VCaP (cell line): Measurements from ENCODE around the gene PSTPIP1.

Source experiments
- H3K27ac ChIP-seq: fragments of 450-650 bp; 2 replicates; pipeline ENCODE4 v1.5.1; 2017
- CTCF ChIP-seq: fragments of 450-650 bp; conservative IDR thresholded peaks from 2 replicates; pipeline ENCODE4 v1.5.1; 2017; ENCODE audit warnings: mild to moderate bottlenecking, moderate library complexity

The PSTPIP1 gene

DNA sequence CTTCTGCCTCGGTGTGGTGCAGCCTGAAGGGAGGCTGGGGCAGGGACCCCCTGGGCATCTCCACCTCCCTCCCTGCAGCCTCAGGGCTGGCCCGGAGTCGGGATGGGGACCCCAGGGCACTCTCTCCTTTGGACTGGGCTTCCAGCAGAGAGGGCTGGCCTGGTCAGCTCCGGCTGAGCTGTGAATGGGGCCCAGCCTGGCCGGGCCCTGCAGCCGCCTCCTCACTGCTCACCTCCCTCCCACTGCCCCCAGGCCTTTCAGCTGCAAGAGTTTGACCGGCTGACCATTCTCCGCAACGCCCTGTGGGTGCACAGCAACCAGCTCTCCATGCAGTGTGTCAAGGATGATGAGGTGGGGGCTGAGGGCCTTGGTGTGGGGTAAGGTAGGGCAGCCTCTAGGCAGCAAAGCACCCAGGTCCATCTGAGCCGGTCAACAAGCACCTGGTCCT, 36.0 kb downstream of the PSTPIP1 start:
- no peak for TF ChIP-seq CTCF
- H3K27ac ChIP-seq = no peak overlapping the region

- H3K27ac ChIP-seq = no peak overlapping the region
- TF ChIP-seq CTCF = no peak; the same call in 1 of the 2 replicates
Observed at GRCh38 chr15:77031376-77032050, 36.6 kb downstream of the PSTPIP1 start.

DNA sequence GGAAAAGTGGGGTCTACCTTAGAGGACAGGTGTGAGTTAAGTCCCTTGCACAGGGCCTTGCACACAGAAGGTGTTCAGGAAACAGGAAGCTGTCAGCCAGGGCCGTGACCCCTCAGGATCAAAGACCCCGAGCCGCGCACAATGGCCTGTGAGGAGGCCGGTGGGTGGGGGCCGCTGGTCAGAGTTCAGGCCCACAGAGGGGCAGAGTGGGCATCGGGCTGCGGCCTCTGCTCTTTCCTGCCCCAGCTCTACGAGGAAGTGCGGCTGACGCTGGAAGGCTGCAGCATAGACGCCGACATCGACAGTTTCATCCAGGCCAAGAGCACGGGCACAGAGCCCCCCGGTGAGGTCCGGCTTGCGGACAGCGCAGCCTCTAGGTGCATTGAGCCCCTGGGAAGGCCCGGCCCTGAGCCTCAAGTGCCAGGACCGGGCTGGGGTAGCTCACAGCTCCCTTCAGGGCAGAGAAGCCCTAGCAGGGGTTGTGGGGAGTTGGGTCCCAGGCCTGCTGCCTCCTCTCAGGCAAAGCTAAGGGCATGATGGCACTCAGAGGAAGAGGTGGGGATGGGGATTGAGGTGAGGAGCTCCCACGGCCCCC, 37.2 kb downstream of the PSTPIP1 start:
- H3K27ac ChIP-seq = no peak overlapping the region
- no peak for TF ChIP-seq CTCF

DNA sequence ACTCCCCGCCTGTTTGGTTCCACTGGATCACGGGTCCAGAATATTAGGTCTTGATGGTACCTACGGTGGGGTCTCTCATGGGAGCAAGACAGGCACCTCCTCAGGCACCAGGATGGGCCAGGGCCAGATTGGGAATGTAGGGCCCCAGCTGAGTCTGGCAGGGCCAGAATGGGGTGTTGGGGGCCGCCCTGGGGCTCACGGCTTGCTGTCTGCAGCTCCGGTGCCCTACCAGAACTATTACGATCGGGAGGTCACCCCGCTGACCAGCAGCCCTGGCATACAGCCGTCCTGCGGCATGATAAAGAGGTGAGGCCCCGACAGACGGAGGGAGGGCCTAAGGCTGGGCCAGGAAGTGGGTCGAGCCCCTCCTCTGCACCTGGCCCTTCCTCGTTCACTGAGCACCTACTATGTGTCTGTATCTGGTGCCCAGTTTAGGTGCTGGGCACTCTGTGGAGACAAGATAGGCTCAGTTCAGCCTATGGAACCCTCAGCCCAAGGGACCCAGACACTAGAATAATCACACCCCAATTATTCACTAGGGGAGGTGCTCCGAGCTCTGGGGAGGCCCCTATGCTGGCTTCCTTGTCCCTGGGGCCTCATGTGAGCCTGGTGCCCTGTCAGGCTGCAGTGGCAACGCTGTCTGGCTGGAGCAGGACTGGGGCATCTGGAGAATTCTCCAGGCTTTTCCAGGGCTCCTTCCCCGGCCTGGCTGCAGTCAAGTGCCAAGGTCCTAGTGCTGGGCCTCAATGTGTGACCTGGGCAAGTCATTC, 37.9 kb downstream of the PSTPIP1 start:
- H3K27ac ChIP-seq = no peak overlapping the region
- TF ChIP-seq CTCF = no peak

DNA sequence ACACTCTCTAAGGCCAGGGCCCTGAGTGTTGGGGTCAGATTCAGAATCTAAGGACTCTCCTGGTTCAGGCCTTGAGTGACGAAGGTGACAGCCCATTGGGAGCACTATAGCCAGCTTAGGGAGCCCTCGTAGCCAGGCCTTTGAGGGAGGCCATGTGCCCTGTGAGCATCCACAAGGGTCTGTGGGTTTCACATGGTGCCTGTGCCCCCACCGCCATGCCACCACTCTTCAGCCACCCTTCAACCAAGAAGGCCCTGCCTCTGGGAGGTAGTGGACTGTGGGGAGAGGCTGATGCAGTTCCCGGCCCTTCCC, 38.4 kb downstream of the PSTPIP1 start:
- no peak overlapping the region for H3K27ac ChIP-seq
- TF ChIP-seq CTCF = no peak

- H3K27ac ChIP-seq = no peak overlapping the region; the same call in 1 of the 2 replicates
- no peak for TF ChIP-seq CTCF
Observed at GRCh38 chr15:77033729-77034671, 39.1 kb downstream of the PSTPIP1 start.
